Neural progenitor cell (in vitro differentiated cells): ENCODE measurements around the gene UBE2V1.

ENCODE experiments used
- CTCF ChIP-seq: fragments of 200-600 bp; sonication (generic); IDR thresholded peaks from 2 replicates; pipeline ENCODE4 v1.5.1; 2017; ENCODE audit warnings: antibody characterized with exemption, mild to moderate bottlenecking
- EZH2 ChIP-seq: fragments of 200-600 bp; sonication (generic); IDR thresholded peaks from 2 replicates; pipeline ENCODE4 v1.6.1; 2017; ENCODE audit warnings: antibody characterized with exemption, mild to moderate bottlenecking, moderate library complexity

GRCh38 chr20:50092436-50092835 is 20.5 kb downstream of the UBE2V1 start:
- no peak for TF ChIP-seq CTCF
- no peak for TF ChIP-seq EZH2
